Left colon (tissue), 2 donors: ENCODE data around the gene MUC5AC. TPM values are rescaled to one million over a fixed set of nuclear protein-coding genes. Genes with fewer than 3 reads are reported as not detected.
"Not testable (repeated sequence)": the region's sequence is repeated elsewhere in the genome, so short reads cannot be mapped to it uniquely, and the experiment has no call there.

Experiments used
- ATAC-seq: fragments of 200-7000 bp; cut with Tn5 transposase; one replicate; pipeline ENCODE4 v1.9.1; 2020; ENCODE audit warnings: mild to moderate bottlenecking, moderate library complexity
- DNase-seq, 2 donors: peaks; one replicate each; pipeline ENCODE4 v3.0.0-alpha.2; 2020
- intact Hi-C, 2 donors: fragments of 100-400 bp; cut with DNase I in 1 of 2; cut with micrococcal nuclease in 1 of 2; formaldehyde crosslinking; loops; one replicate each; pipeline versions ENCODE4 v1.11.2 to v1.14.0; 2022; cut with DNase I, micrococcal nuclease
- total RNA-seq, 2 donors: library from RNA; stranded (reverse); fragmentation: NEBNext Ultra II Directional; extraction: Animal tissue kit (Norgen Biotek cat#: 25700); gene quantifications; one replicate each; pipeline ENCODE4 v1.2.1, GENCODE V29; 2021
- donor health status: DM: no; HTN: no; CAD: no.
- donor health status: DM: yes; HTN: yes; CAD: no.

Gene MUC5AC
- total RNA-seq, 2 donors from 2014 or later: 0.03 to 0.09 TPM

GRCh38 chr11:1139441-1140083 is 18.2 kb upstream of the MUC5AC start:
- ATAC-seq (peak; percentile 88), DNase-seq (peak in 1 of 2 donors; percentile 21)
- intact Hi-C loops: no loop called here

GRCh38 chr11:1140642-1141490 is 16.9 kb upstream of the MUC5AC start:
- ATAC-seq (no peak), DNase-seq (peak in 1 of 2 donors; percentile 21)
- intact Hi-C loops: no loop called here

- DNase-seq (no peak), ATAC-seq (no peak)
- intact Hi-C loops: no loop called here
Measured at GRCh38 chr11:1146365-1146764, 11.4 kb upstream of the MUC5AC start.

- intact Hi-C loops: no loop called here
- ATAC-seq (no peak), DNase-seq (no peak)
Measured at GRCh38 chr11:1147792-1148191, 10.0 kb upstream of the MUC5AC start.

GRCh38 chr11:1148752-1149180 is 9.0 kb upstream of the MUC5AC start:
- intact Hi-C loops: no loop called here
- ATAC-seq (peak; percentile 80), DNase-seq (peak; percentile 23 to 49)

GRCh38 chr11:1149545-1149944 is 8.2 kb upstream of the MUC5AC start:
- DNase-seq: no peak
- no peak for ATAC-seq
- intact Hi-C loops: no loop called here

GRCh38 chr11:1150116-1150515 is 7.6 kb upstream of the MUC5AC start:
- intact Hi-C loops: no loop called here
- peak in 1 of 2 donors; percentile 13 for DNase-seq
- no peak for ATAC-seq

GRCh38 chr11:1150769-1151365 is 6.9 kb upstream of the MUC5AC start:
- intact Hi-C loops: no loop called here
- DNase-seq (peak in 1 of 2 donors; percentile 38), ATAC-seq (peak; percentile 51)

- DNase-seq (peak in 1 of 2 donors; percentile 18), ATAC-seq (no peak)
- intact Hi-C loops: no loop called here
Measured at GRCh38 chr11:1151366-1152315, 6.1 kb upstream of the MUC5AC start.

- no peak for DNase-seq
- intact Hi-C loops: no loop called here
- no peak for ATAC-seq
Measured at GRCh38 chr11:1152316-1153104, 5.2 kb upstream of the MUC5AC start.

GRCh38 chr11:1153105-1153950 is 4.4 kb upstream of the MUC5AC start:
- ATAC-seq: no peak
- peak in 1 of 2 donors; percentile 19 for DNase-seq
- intact Hi-C loops: no loop called here

- intact Hi-C loops: no loop called here
- peak; percentile 74 for ATAC-seq
- DNase-seq: peak; percentile 18 to 39
Measured at GRCh38 chr11:1153951-1154493, 3.7 kb upstream of the MUC5AC start.

- DNase-seq, ATAC-seq, intact Hi-C loops: not testable (repeated sequence)
Measured at GRCh38 chr11:1154656-1155055, 3.1 kb upstream of the MUC5AC start.

- ATAC-seq: no peak
- DNase-seq: no peak
- intact Hi-C loops: no loop called here
Measured at GRCh38 chr11:1155274-1155693, 2.5 kb upstream of the MUC5AC start.

- DNase-seq (peak in 1 of 2 donors; percentile 12), ATAC-seq (no peak)
- intact Hi-C loops: no loop called here
Measured at GRCh38 chr11:1156506-1157340, 1.0 kb upstream of the MUC5AC start.

- intact Hi-C loops: no loop called here
- DNase-seq (no peak), ATAC-seq (no peak)
Measured at GRCh38 chr11:1157341-1157644, 460 bp upstream of the MUC5AC start.
